PFSK-1 (cell line): ENCODE measurements around the gene PHACTR1.

Experiments used
- FOXP2 ChIP-seq: optimal IDR thresholded peaks from 2 replicates; pipeline ENCODE3; 2011; ENCODE audit warnings: borderline replicate concordance, control low read depth, inconsistent platforms; ENCODE audit not compliant: insufficient read depth; ENCODE audit errors: extremely low read length, extremely low read depth
- POLR2AphosphoS5 ChIP-seq: IDR thresholded peaks from 2 replicates; pipeline ENCODE4 v1.6.1; 2012; ENCODE audit warnings: low read depth, mild to moderate bottlenecking, control low read depth, low read length, moderate library complexity
- SIN3A ChIP-seq: IDR thresholded peaks from 2 replicates; pipeline ENCODE4 v1.6.1; 2012; ENCODE audit warnings: mild to moderate bottlenecking, low read length, moderate library complexity, borderline replicate concordance; ENCODE audit not compliant: insufficient read depth
- TAF1 ChIP-seq: IDR thresholded peaks from 2 replicates; pipeline ENCODE4 v1.6.1; 2012; ENCODE audit warnings: low read length, control low read depth, borderline replicate concordance; ENCODE audit not compliant: insufficient read depth

DNA sequence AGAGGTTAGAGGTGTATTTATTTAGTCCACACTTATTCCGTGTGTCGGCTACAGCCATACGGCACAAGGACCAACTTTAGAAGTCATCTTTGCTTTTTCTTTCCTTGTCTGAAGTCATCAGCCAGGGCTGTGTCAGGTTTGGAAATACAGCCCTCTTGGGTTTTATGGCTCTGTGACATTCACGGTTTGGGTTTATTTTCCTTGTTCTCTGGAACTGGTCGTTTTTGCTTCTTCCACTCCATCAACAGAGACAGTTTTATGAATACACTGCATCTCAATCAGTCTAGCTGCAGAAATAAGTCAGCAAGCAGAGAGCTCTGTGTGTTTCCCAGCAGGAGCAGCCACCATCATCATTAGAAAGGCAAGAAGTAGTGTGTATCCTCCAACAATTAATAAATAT, 479.2 kb downstream of the PHACTR1 start:
- TF ChIP-seq TAF1 = no peak
- no peak for TF ChIP-seq SIN3A
- TF ChIP-seq POLR2AphosphoS5 = no peak
- no peak for TF ChIP-seq FOXP2
